Right lobe of liver (tissue), 4 donors: ENCODE measurements around the gene KCNH1.

ENCODE experiments used
- POLR2A ChIP-seq: fragments of 450-650 bp; IDR thresholded peaks from one replicate; pipeline ENCODE4 v1.6.1; 2017; ENCODE audit warnings: antibody characterized with exemption, mild to moderate bottlenecking
- TF ChIP-seq, protein P1 (sequence below), 4 donors: fragments of 200-600 bp in 3 of 4; fragments of 450-650 bp in 1 of 4; IDR thresholded peaks; one replicate each; pipeline versions ENCODE4 v1.5.1 to v1.8.0; 2016 to 2022; ENCODE audit warnings: antibody characterized with exemption in 4 of 4, mild to moderate bottlenecking in 2 of 4
- donor health status: DM: no; HTN: no; CAD: no.
- donor health status: DM: no; HTN: no; CAD: no.
- donor health status: DM: no; HTN: yes; CAD: no.

DNA sequence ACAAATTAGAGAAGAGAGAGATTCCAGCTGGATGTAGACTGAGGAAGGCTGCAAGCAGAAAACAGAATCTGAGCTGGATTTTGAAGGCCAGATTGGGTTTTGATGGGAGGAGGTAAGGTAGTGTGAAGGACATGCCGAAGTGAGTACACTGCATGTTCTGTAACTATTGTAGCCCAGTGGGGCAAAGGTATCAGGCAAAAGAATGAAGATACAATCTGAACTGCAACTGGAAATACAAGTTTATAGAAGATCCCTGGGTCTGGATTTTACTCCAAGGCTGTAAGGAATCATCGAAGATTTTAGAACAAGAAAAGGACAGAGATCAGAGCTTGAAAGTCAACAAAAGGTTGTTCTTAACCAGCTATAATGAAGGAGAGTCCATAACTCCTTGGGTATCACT lies 382.0 kb downstream of the KCNH1 start:
- TF ChIP-seq, protein P1, sequence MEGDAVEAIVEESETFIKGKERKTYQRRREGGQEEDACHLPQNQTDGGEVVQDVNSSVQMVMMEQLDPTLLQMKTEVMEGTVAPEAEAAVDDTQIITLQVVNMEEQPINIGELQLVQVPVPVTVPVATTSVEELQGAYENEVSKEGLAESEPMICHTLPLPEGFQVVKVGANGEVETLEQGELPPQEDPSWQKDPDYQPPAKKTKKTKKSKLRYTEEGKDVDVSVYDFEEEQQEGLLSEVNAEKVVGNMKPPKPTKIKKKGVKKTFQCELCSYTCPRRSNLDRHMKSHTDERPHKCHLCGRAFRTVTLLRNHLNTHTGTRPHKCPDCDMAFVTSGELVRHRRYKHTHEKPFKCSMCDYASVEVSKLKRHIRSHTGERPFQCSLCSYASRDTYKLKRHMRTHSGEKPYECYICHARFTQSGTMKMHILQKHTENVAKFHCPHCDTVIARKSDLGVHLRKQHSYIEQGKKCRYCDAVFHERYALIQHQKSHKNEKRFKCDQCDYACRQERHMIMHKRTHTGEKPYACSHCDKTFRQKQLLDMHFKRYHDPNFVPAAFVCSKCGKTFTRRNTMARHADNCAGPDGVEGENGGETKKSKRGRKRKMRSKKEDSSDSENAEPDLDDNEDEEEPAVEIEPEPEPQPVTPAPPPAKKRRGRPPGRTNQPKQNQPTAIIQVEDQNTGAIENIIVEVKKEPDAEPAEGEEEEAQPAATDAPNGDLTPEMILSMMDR (IDR thresholded peaks at IDR 0.05): no peak
- no peak for TF ChIP-seq POLR2A
